ENCODE data around the gene C2CD5.

The C2CD5 gene

GRCh38 chr12:22539055-22539454 lies 5.3 kb downstream of the C2CD5 start:
- Histone ChIP-seq H3K27ac (ENCODE audit: low read length) (no peak overlapping the region), H2AFZ (ENCODE audit: low read length) (no peak overlapping the region), H3K4me1 (ENCODE audit: low read length) (peaks cover 12% of the 10 kb centered on the region; the same call in 1 of the 2 replicates), H3K36me3 (replicated peaks; ENCODE audit: insufficient read depth, low read length) (0 out of 2 replicates have a peak, but pooled peaks cover 3% of the 10 kb centered on the region), H3K9me3 (replicated peaks; ENCODE audit: insufficient read depth, low read length) (no peaks in the 10 kb centered on the region), H3K79me2 (ENCODE audit: low read length) (peaks cover 83% of the 10 kb centered on the region), H3K9ac (ENCODE audit: low read length) (no peak overlapping the region), H3K9me2 (replicated peaks; ENCODE audit: insufficient read depth, low read length) (no peaks in the 10 kb centered on the region), H3K4me2 (ENCODE audit: low read depth, low read length) (no peak overlapping the region), H3K4me3 (ENCODE audit: low read length) (no peak overlapping the region), H3K27me3 (replicated peaks; ENCODE audit: insufficient read depth, low read length) (no peaks in the 10 kb centered on the region), H3F3A (ENCODE audit: insufficient read depth, low read length) (peaks cover 4% of the 10 kb centered on the region; the same call in 1 of the 2 replicates), H4K20me1 (ENCODE audit: insufficient read depth, low read length) (no peaks in the 10 kb centered on the region)
- DNase-seq: no peak
- no peak for TF ChIP-seq CTCF (IDR thresholded peaks at IDR 0.05; ENCODE audit: low read length)
- TF ChIP-seq EZH2phosphoT487 (IDR thresholded peaks at IDR 0.05; ENCODE audit: low read length): no peak
- no peak for TF ChIP-seq EZH2 (optimal IDR thresholded peaks at IDR 0.05; ENCODE audit: low read depth, low read length)

GRCh38 chr12:22538311-22538710 lies 6.0 kb downstream of the C2CD5 start:
- Histone ChIP-seq H3F3A (ENCODE audit: insufficient read depth, low read length) (no peaks in the 10 kb centered on the region), H3K9me3 (replicated peaks; ENCODE audit: insufficient read depth, low read length) (no peaks in the 10 kb centered on the region), H4K20me1 (ENCODE audit: insufficient read depth, low read length) (no peaks in the 10 kb centered on the region), H3K27me3 (replicated peaks; ENCODE audit: insufficient read depth, low read length) (no peaks in the 10 kb centered on the region), H3K4me2 (ENCODE audit: low read depth, low read length) (no peak overlapping the region), H3K9ac (ENCODE audit: low read length) (no peak overlapping the region), H3K4me1 (ENCODE audit: low read length) (peaks cover 11% of the 10 kb centered on the region; the same call in 1 of the 2 replicates), H2AFZ (ENCODE audit: low read length) (no peak overlapping the region), H3K4me3 (ENCODE audit: low read length) (no peak overlapping the region), H3K79me2 (ENCODE audit: low read length) (peaks cover 83% of the 10 kb centered on the region), H3K9me2 (replicated peaks; ENCODE audit: insufficient read depth, low read length) (no peaks in the 10 kb centered on the region), H3K36me3 (replicated peaks; ENCODE audit: insufficient read depth, low read length) (0 out of 2 replicates have a peak, but pooled peaks cover 3% of the 10 kb centered on the region), H3K27ac (ENCODE audit: low read length) (no peak overlapping the region)
- DNase-seq: no peak
- TF ChIP-seq CTCF (IDR thresholded peaks at IDR 0.05; ENCODE audit: low read length): no peak
- TF ChIP-seq EZH2phosphoT487 (IDR thresholded peaks at IDR 0.05; ENCODE audit: low read length): no peak

- H3K27me3 ChIP-seq (replicated peaks; ENCODE audit: insufficient read depth, low read length): no peaks in the 10 kb centered on the region
- no peak overlapping the region for H3K9ac ChIP-seq (ENCODE audit: low read length)
- H3K4me1 ChIP-seq (ENCODE audit: low read length): no peaks in the 10 kb centered on the region
- DNase-seq: no peak
- peaks cover 10% of the 10 kb centered on the region; the same call in 1 of the 2 replicates for H3K36me3 ChIP-seq (replicated peaks; ENCODE audit: insufficient read depth, low read length)
- H3K9me2 ChIP-seq (replicated peaks; ENCODE audit: insufficient read depth, low read length): no peaks in the 10 kb centered on the region
- H2AFZ ChIP-seq (ENCODE audit: low read length): no peak overlapping the region
- no peaks in the 10 kb centered on the region for H4K20me1 ChIP-seq (ENCODE audit: insufficient read depth, low read length)
- TF ChIP-seq CTCF (IDR thresholded peaks at IDR 0.05; ENCODE audit: low read length): no peak
- no peak for TF ChIP-seq EZH2 (optimal IDR thresholded peaks at IDR 0.05; ENCODE audit: low read depth, low read length)
- no peak for TF ChIP-seq EZH2phosphoT487 (IDR thresholded peaks at IDR 0.05; ENCODE audit: low read length)
- H3K27ac ChIP-seq (ENCODE audit: low read length): no peak overlapping the region
- H3K4me3 ChIP-seq (ENCODE audit: low read length): no peak overlapping the region
- H3F3A ChIP-seq (ENCODE audit: insufficient read depth, low read length): no peaks in the 10 kb centered on the region
- no peak overlapping the region for H3K4me2 ChIP-seq (ENCODE audit: low read depth, low read length)
- no peaks in the 10 kb centered on the region for H3K9me3 ChIP-seq (replicated peaks; ENCODE audit: insufficient read depth, low read length)
- H3K79me2 ChIP-seq (ENCODE audit: low read length): peaks cover 80% of the 10 kb centered on the region
These were observed 7.3 kb downstream of the C2CD5 start for GRCh38 chr12:22536971-22537544.
